NK-92 treated with Interleukin-12 subunit alpha and Interleukin-12 subunit beta, amount 100 ng/mL, for 24 hours (cell line): ENCODE measurements around the gene ORMDL1.
A peak's percentile ranks its signal among the peaks of the same experiment; 100 is the strongest.
"Not testable (repeated sequence)": the region's sequence is repeated elsewhere in the genome, so short reads cannot be mapped to it uniquely, and the experiment has no call there.

ENCODE experiments used
- DNase-seq: peaks from one replicate; lab custom pipeline; 2025; lab: John Stamatoyannopoulos, UW

Gene ORMDL1

DNA sequence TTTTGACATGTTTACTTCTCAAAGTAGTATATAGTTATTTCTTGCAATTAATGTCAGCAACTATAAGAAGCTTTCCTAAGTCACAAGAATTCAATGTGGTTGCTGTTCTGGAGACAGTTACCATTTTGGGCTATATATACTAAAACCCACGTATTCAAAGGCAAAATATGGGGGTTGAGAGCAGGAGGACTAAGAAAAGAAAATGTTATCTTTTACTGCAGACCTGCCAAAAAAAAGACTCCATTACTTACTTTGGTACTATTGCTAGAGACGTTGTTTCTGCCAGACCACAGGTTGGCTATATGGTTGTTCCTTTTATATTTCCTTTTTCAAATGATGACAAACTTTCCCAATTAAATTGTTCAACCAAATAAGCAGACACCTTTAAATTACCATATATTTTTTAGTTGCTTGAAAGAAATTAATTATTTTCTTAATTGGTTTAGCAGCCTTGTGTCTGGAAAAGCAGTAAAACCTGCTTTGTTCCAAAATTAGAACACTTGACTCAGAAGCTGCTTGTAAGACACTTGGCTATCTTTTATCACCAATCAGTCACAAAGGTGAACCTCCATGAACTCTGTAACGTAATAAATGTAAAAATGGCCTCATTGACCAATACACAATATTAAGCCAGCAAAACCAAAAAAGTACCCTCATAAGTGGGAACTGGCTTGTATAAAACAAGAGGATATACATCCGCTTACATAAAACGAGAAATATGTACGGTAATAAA lies 13.4 kb downstream of the ORMDL1 start:
- no peak for DNase-seq

DNA sequence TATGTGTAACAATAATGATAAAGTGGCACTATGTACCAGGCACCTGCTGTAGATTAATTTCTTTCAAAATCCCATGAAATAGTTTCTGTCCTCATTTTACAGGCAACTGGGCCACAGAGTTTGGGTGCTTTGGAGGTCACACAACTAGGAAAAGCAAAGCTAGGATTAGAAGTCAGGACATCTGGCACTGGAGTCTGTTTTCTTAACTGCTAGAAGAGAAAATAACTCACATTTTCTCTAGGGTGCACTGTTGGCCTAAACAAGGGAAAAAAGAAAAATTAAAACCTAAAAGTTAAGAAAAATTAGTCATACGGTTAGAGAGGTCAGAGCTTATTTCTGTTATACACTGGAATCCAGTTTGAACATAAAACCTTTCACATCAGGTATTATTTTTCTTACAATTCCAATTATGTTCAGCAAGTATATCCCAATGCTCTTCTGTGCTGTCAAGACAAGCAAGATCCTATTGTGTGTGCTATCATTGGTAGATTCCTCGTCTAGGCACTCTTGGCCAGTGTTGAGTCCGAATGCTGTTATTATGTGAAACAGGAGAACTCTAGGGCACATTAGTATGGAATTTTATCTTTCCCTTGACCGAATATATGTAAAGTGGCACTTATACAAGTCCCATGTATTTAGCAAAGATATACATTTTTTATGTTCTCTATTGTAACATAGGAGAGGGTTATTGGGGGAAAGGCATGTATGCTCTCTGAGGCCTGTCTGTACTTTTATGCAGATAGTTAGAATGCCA lies 20.1 kb downstream of the ORMDL1 start:
- no peak for DNase-seq

DNA sequence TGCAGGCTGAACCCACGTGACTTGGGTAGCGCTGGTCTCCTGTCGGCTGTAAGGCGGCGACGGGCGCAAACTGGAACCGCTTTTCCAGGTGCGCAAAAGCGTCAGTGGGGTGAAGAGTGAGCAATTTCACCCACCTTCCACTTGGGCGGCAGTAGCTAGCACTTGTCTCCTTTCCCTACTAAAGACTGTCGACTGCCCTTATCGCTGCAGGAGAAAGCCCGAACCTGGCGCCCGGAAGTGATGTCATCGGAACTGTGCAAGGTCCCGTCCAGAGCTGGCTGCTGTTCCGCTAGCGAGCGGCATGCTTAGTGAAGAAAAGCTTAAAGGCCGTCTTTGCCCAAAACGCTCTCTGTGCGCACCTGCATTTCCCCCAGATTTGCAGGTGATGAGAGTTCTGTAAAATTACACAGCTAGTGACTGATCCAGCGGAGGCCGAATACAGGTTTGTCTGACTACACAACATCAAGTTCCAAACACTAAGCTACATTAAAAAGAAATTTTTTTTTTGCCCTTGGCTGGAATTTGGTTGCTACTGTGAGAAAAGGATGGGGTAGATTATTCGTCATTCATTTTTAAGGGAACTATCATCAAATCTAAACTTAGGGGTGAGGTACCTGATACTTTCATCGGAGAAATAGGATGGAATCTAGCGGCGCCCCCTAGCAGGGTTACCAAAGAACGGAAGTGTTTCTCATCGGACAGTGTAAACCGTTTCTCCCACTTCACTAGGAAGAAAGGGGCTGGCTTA lies 21.4 kb downstream of the ORMDL1 start, which contains the start of gene OSGEPL1:
Gene OSGEPL1, minus strand, starts transcription at position 242 of the 748 bp plus-strand sequence. CDS start 1,152 bp downstream, outside the sequence.
- DNase-seq: peak; percentile 89

DNA sequence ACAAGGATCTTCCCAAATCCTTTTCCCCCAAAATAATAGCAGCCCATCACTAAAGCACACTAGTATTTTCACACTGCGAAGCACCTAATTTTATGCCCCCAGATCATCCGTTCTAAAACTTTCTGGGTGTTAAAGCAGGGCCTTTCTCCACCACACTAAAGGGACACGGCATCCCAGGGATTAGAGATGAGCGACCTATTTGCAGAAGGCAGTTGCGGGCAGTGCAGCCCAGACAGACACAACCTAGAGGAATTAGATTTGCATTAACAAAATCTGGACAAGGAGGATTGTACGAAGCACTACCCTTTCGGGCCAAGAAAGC lies 21.9 kb downstream of the ORMDL1 start:
- no peak for DNase-seq

DNA sequence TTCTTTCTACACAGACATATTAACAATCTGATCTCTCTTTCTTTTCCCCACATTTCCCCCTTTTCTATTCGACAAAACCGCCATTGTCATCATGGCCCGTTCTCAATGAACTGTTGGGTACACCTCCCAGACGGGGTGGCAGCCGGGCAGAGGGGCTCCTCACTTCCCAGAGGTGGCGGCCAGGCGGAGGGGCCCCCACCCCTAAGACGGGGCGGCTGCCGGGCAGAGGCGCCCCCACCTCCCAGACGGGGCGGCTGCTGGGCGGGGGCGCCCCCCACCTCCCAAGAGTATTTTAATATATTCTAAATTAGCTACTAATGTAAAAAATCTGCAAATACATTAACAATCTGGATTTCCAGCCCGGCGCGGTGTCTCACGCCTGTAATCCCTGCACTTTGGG lies 24.0 kb downstream of the ORMDL1 start:
- DNase-seq: not testable (repeated sequence)

DNA sequence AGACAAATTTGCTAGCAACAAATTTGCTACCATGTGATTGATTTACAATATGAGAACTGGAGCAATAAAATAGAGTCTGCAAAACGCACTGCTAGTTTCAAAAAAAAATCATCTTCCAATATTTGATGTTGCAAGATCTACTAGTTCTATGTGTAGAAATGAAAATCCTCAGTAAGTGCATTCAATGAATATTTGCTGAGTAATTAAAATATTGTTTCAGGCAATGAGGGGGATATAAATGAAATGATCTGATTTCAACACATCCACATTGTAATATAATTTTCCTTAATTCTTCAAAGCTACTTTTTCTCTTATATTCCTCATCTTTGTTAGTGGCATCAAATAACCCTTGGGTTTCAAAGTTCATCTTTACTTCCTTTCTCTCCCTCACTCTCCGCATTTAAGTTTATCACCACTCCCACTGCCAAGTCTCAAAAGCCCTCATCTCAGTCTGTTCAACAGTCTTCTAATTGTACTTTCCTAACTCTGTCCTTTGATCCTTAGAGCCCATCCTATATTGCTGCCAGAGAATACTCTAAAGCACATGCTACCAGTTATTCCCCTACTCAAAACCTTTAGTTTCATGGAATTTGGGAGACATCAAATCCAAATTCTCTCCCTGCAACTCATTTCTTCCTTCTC lies 27.7 kb downstream of the ORMDL1 start:
- DNase-seq: no peak

DNA sequence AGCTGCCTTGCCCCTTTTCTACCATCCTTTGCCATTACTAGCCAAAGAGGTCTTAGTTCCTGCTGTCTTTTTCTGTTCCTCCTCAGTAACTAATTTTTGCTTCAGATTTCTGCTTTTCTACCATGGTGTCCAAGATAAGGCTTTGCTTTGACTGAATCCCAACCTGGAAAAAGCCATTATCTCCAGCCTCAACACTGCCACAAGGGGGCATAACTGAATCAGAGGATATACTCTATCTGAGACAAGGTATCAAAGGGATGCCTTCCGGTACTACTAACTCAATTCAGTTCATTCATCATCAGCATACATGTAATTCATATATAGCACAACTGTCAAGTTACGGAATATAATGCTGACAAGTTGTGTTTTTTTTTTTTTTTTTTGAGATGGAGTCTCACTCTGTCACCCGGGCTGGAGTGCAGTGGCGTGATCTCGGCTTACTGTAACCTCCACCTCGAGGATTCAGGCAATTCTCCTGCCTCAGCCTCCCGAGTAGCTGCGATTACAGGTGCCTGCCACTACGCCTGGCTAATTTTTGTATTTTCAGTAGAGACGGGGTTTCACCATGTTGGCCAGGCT lies 33.0 kb downstream of the ORMDL1 start:
- no peak for DNase-seq

DNA sequence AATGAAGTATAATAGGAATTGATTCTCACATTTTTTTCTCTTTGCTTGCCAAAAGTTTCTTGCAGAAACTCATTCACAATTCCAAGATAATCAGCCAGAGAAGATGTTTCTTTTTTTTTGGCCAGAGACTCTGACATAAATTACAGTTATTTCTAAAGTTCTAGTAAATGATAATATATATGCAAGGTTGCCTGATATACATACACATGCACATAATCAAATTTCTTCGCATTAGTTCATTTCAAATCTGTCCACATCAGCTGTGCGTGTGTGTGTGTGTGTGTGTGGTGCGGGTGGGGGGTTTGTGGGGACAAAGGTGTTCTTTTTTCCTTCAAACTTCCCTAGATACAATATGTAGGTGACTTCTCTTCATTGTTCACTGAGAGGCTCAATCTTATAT lies 54.7 kb downstream of the ORMDL1 start:
- DNase-seq: no peak

DNA sequence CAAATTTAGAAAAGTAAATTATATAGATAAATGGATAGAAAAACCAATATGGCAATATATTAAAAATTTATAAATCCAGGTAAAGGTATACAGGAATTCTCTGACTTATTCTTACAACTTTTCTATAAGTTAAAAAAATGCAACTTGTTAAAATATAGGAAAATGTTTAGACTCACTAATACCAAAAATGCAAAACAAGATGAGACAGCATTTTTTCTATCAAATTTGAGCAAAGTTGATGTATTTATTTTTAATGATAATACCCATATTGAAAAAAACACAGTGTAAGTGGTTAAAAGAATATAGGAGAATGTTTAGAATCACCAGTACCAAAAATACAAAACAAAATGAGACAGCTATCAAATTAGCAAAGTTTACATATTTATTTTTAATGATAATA lies 57.3 kb downstream of the ORMDL1 start:
- no peak for DNase-seq

DNA sequence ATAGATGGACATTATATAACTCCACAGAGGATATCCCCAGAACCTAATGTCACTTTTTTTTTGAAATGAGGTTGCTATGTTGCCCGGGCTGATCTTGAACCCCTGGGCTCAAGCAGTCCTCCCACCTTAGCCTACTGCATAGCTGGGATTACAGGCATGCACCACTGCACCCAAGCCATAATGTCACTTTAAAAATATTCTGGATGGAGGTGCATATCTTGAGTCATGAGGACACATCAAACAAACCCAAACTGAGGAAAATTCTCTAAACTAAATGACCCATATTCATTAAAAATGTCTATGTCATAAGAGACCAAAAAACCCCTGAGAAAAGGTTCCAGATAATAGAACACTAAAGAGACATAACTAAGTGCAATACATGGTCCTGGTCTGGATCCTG lies 57.9 kb downstream of the ORMDL1 start:
- no peak for DNase-seq

DNA sequence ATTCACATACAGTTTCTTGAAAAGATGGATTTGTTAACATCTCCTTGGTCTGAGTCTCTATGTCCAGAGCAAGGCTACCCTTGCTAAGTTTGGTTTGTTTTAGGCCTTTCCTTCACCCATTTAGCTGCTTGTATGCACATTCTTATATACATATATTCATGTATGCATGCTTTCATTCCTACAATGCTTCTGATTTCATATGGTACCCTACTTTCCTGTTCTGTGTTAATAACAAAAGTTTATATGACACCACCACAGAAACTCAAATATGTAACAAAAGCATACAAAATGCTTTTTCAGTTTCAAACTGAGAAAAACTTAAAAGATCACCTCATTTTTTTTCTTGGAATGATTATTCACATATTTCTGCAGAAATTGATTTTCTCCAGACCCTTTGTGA lies 60.9 kb downstream of the ORMDL1 start:
- DNase-seq: no peak
